ENCODE data around the gene GPR25.

GRCh38 chr1:200850554-200850953 lies 22.2 kb upstream of the GPR25 start:
- TF ChIP-seq YY1 (IDR thresholded peaks at IDR 0.05; ENCODE audit: insufficient read depth, insufficient read length) (no peak), ZNF274 (IDR thresholded peaks at IDR 0.05; ENCODE audit: low read depth, low read length) (no peak), SUZ12 (IDR thresholded peaks at IDR 0.05; ENCODE audit: extremely low read depth, insufficient read depth, insufficient read length) (no peak)

Measured in NT2/D1 (cell line).